PC-3 (cell line): Measurements from ENCODE around the gene ABLIM1. TPM values are rescaled to one million over a fixed set of nuclear protein-coding genes. Genes with fewer than 3 reads are reported as not detected.

Source experiments
- ATAC-seq: fragments of 200-7000 bp; cut with Tn5 transposase; 2 replicates; pipeline ENCODE4 v1.9.1; 2020; ENCODE audit warnings: mild to moderate bottlenecking, moderate library complexity
- BruUV-seq: library from RNA; stranded (reverse); fragments of 400-500 nt; replicated peaks from 2 replicates; lab custom pipeline; 2021; lab: Mats Ljungman, UMichigan
- CTCF ChIA-PET: fragments of 300-600 bp; sonication (Branson Sonifier 250); formaldehyde crosslinking; loops from one replicate; lab custom pipeline; 2022; ENCODE audit warnings: antibody characterized with exemption; lab: Charles Lee
- POLR2A ChIA-PET: fragments of 300-600 bp; sonication (Branson Sonifier 250); formaldehyde crosslinking; loops from one replicate; lab custom pipeline; 2022; ENCODE audit warnings: antibody characterized with exemption; ENCODE audit not compliant: unreplicated experiment; lab: Charles Lee
- DNase-seq: peaks from one replicate; pipeline ENCODE4 v3.0.0-alpha.2; 2015
- H2AFZ ChIP-seq: fragments of 300-600 bp; sonication (generic); 2 replicates; pipeline ENCODE4 v1.6.0; 2016; ENCODE audit warnings: antibody characterized with exemption, low read length
- H3F3A ChIP-seq: fragments of 300-600 bp; sonication (generic); one replicate; pipeline ENCODE4 v1.6.0; 2017; ENCODE audit warnings: antibody characterized with exemption, low read length, control low read depth, mild to moderate bottlenecking; ENCODE audit not compliant: unreplicated experiment
- H3K27ac ChIP-seq: fragments of 300-600 bp; sonication (generic); 2 replicates; pipeline ENCODE4 v1.5.1; 2016; ENCODE audit warnings: mild to moderate bottlenecking, low read length
- H3K27me3 ChIP-seq: fragments of 300-600 bp; sonication (generic); 2 replicates; pipeline ENCODE4 v1.6.1; 2016; ENCODE audit warnings: low read length, mixed read lengths
- H3K36me3 ChIP-seq: fragments of 300-600 bp; sonication (generic); 2 replicates; pipeline ENCODE4 v1.6.1; 2016; ENCODE audit warnings: low read depth, mixed run types, low read length, mixed read lengths
- H3K4me1 ChIP-seq: fragments of 300-600 bp; sonication (generic); 2 replicates; pipeline ENCODE4 v1.5.1; 2016; ENCODE audit warnings: low read length; ENCODE audit not compliant: insufficient read depth
- H3K4me2 ChIP-seq: fragments of 300-600 bp; sonication (generic); 2 replicates; pipeline ENCODE4 v1.6.0; 2016; ENCODE audit warnings: low read length
- H3K4me3 ChIP-seq: fragments of 300-600 bp; sonication (generic); 2 replicates; pipeline ENCODE4 v1.5.1; 2016; ENCODE audit warnings: mild to moderate bottlenecking, low read length, mixed read lengths
- H3K79me2 ChIP-seq: fragments of 300-600 bp; sonication (generic); 2 replicates; pipeline ENCODE4 v1.6.1; 2017; ENCODE audit warnings: low read length, mixed read lengths
- H3K9ac ChIP-seq: fragments of 300-600 bp; sonication (generic); 2 replicates; pipeline ENCODE4 v1.6.0; 2016; ENCODE audit warnings: mild to moderate bottlenecking, low read length
- H3K9me2 ChIP-seq: fragments of 300-600 bp; sonication (generic); replicated peaks from 2 replicates; pipeline ENCODE4 v1.6.1; 2016; ENCODE audit warnings: mixed run types, low read length, mixed read lengths
- H3K9me3 ChIP-seq: fragments of 300-600 bp; sonication (generic); 2 replicates; pipeline ENCODE4 v1.6.1; 2016; ENCODE audit warnings: low read length, mixed read lengths
- H4K20me1 ChIP-seq: fragments of 300-600 bp; sonication (generic); 2 replicates; pipeline ENCODE4 v1.6.1; 2016; ENCODE audit warnings: low read length, mixed read lengths
- CTCF ChIP-seq: fragments of 300-600 bp; sonication (generic); conservative IDR thresholded peaks from 2 replicates; pipeline ENCODE4 v1.5.1; 2017; ENCODE audit warnings: antibody characterized with exemption, low read depth, mild to moderate bottlenecking, low read length
- EZH2 ChIP-seq: fragments of 300-600 bp; sonication (generic); IDR thresholded peaks from one replicate; pipeline ENCODE4 v1.6.1; 2017; ENCODE audit warnings: antibody characterized with exemption, mild to moderate bottlenecking, low read length; ENCODE audit not compliant: unreplicated experiment
- EZH2phosphoT487 ChIP-seq: fragments of 300-600 bp; sonication (generic); IDR thresholded peaks from 2 replicates; pipeline ENCODE4 v1.6.1; 2018; ENCODE audit warnings: mild to moderate bottlenecking, antibody characterized with exemption, low read length, borderline replicate concordance
- intact Hi-C: fragments of 100-400 bp; cut with micrococcal nuclease; formaldehyde crosslinking; loops from 2 replicates; pipeline ENCODE4 v1.9.0; 2023
- total RNA-seq: library from RNA; depleted of rRNA; stranded (reverse); fragments of >200 nt; gene quantifications from 2 replicates; pipeline ENCODE4 v1.2.3, GENCODE V29; 2014

Gene ABLIM1
- total RNA-seq, 1 experiment from 2014 or later, result 12.3 TPM

- TF ChIP-seq EZH2 (no peak), CTCF (no peak), EZH2phosphoT487 (no peak)
- POLR2A ChIA-PET, result interaction anchor here (0.6 kb wide), 1 partner anchor 91 kb away, joined by 5 read pairs; no protein-coding TSS in a partner anchor
- CTCF ChIA-PET, result interaction anchor here (0.6 kb wide), 1 partner anchor 12 kb away, joined by 3 read pairs; no protein-coding TSS in a partner anchor
- Histone ChIP-seq H3K27me3 (no peaks in the 10 kb centered on the region), H3K36me3 (no peaks in the 10 kb centered on the region), H3K4me1 (peaks cover 4% of the 10 kb centered on the region; the same call in 1 of the 2 replicates), H3K27ac (no peak overlapping the region), H3K9me2 (no peaks in the 10 kb centered on the region), H4K20me1 (no peaks in the 10 kb centered on the region), H3K79me2 (no peaks in the 10 kb centered on the region), H3F3A (no peaks in the 10 kb centered on the region), H3K9me3 (no peaks in the 10 kb centered on the region), H2AFZ (no peak overlapping the region), H3K9ac (no peak overlapping the region), H3K4me3 (no peak overlapping the region), H3K4me2 (no peak overlapping the region)
- intact Hi-C loops, result no loop called here
- no TSS peak for BruUV-seq
- DNase-seq (no peak), ATAC-seq (no peak)
Observed at GRCh38 chr10:114482480-114483304, 175.4 kb downstream of the ABLIM1 start.

GRCh38 chr10:114481055-114481454, 177.0 kb downstream of the ABLIM1 start:
- Histone ChIP-seq H4K20me1 (no peaks in the 10 kb centered on the region), H3K27me3 (no peaks in the 10 kb centered on the region), H3K4me2 (no peak overlapping the region), H2AFZ (no peak overlapping the region), H3K4me3 (no peak overlapping the region), H3K9me2 (no peaks in the 10 kb centered on the region), H3K9me3 (no peaks in the 10 kb centered on the region), H3K27ac (no peak overlapping the region), H3K9ac (no peak overlapping the region), H3K79me2 (no peaks in the 10 kb centered on the region), H3K4me1 (no peaks in the 10 kb centered on the region), H3F3A (no peaks in the 10 kb centered on the region), H3K36me3 (no peaks in the 10 kb centered on the region)
- TF ChIP-seq EZH2phosphoT487 (no peak), EZH2 (no peak)
- no TSS peak for BruUV-seq
- intact Hi-C loops, result no loop called here
- ChIA-PET CTCF (no interaction called here), POLR2A (no interaction called here)
- DNase-seq (no peak), ATAC-seq (no peak)

DNA sequence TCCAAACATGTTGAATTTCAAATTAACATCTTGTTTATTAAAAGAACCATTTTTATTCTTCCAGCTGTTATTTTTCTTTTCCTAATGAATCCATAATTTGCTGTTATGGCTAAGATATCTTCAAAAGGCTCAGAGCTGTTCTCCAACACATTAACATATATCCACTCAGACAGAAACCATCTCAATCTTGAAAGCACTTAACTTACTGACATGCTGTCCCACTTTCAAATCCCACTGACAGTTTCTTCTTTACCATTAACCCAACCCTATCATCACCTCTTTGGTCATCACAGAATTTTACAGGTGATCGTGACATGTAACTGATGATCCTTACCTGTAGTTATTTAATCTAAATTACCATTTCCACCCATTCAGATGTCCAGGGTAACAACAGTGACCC, 178.2 kb downstream of the ABLIM1 start:
- no peaks in the 10 kb centered on the region for H3K9me2 ChIP-seq
- H3K9me3 ChIP-seq, result no peaks in the 10 kb centered on the region
- H3K27ac ChIP-seq, result no peak overlapping the region
- H4K20me1 ChIP-seq, result no peaks in the 10 kb centered on the region
- no peaks in the 10 kb centered on the region for H3K79me2 ChIP-seq
- H3K4me3 ChIP-seq, result no peak overlapping the region
- ChIA-PET CTCF (no interaction called here), POLR2A (no interaction called here)
- no peaks in the 10 kb centered on the region for H3F3A ChIP-seq
- no peaks in the 10 kb centered on the region for H3K27me3 ChIP-seq
- no peak overlapping the region for H2AFZ ChIP-seq
- H3K36me3 ChIP-seq, result no peaks in the 10 kb centered on the region
- DNase-seq, result no peak
- ATAC-seq, result no peak
- TF ChIP-seq EZH2phosphoT487 (no peak), EZH2 (no peak), CTCF (no peak)
- intact Hi-C loops, result no loop called here
- H3K9ac ChIP-seq, result no peak overlapping the region
- no TSS peak for BruUV-seq
- H3K4me2 ChIP-seq, result no peak overlapping the region
- no peaks in the 10 kb centered on the region for H3K4me1 ChIP-seq
